Measurements from ENCODE around the gene FOXD2. TPM values are rescaled to one million over a fixed set of nuclear protein-coding genes. Genes with fewer than 3 reads are reported as not detected.
"Not testable (repeated sequence)": the region's sequence is repeated elsewhere in the genome, so short reads cannot be mapped to it uniquely, and the experiment has no call there.

FOXD2 gene
- polyA plus RNA-seq, 1 of the 3 experiments (the other 2 are of a cell fraction): not detected

GRCh38 chr1:47456250-47456649 is 18.4 kb downstream of the FOXD2 start:
- TF ChIP-seq NRF1 (IDR thresholded peaks at IDR 0.05; ENCODE audit: low read depth, low read length) (no peak), RXRA (IDR thresholded peaks at IDR 0.05; ENCODE audit: borderline replicate concordance, low read depth) (no peak)

GRCh38 chr1:47457547-47457946 is 19.7 kb downstream of the FOXD2 start:
- POLR2A ChIA-PET; H3K9ac ChIP-seq; H3K4me3 ChIP-seq (ENCODE audit: low read depth in 2 of 2, low read length in 1 of 2); H3K9me2 ChIP-seq; H2AFZ ChIP-seq (ENCODE audit: low read depth); H3F3A ChIP-seq (replicated peaks; ENCODE audit: insufficient read depth); H4K20me1 ChIP-seq (ENCODE audit: insufficient read depth); H3K4me1 ChIP-seq (ENCODE audit: control insufficient read depth in 1 of 2, insufficient read depth in 2 of 2, low read depth in 1 of 2, low read length in 1 of 2); H3K27ac ChIP-seq (ENCODE audit: low read depth in 2 of 2, low read length in 1 of 2); DNase-seq; H3K4me2 ChIP-seq; H3K79me2 ChIP-seq (ENCODE audit: insufficient read depth); H3K36me3 ChIP-seq (replicated peaks in 1 of 2; ENCODE audit: control insufficient read depth in 1 of 2, insufficient read depth in 2 of 2, low read length in 1 of 2); H3K9me3 ChIP-seq: not testable (repeated sequence)
- 69% methylated on average over 12 of the region's 16 CpGs for WGBS (ENCODE audit: low lambda C conversion rate)
- CTCF ChIA-PET: interaction anchor here (1.1 to 4.6 kb wide), 4 partner anchors 8 to 269 kb away, joined by 3 to 23 read pairs (median 4); partner anchors contain the start of gene FOXD2
- H3K27me3 ChIP-seq (ENCODE audit: insufficient read depth): peaks cover 15% of the 10 kb centered on the region

More at GRCh38 chr1:47456250-47456649, 18.4 kb downstream of the FOXD2 start:
- no peaks in the 10 kb centered on the region for H3K4me1 ChIP-seq (ENCODE audit: control insufficient read depth in 1 of 2, insufficient read depth in 2 of 2, low read depth in 1 of 2, low read length in 1 of 2)
- H3K9me2 ChIP-seq: no peaks in the 10 kb centered on the region
- no peak overlapping the region for H3K9ac ChIP-seq
- POLR2A ChIA-PET: no interaction called here
- no peak overlapping the region for H3K4me3 ChIP-seq (ENCODE audit: low read depth in 2 of 2, low read length in 1 of 2)
- no peaks in the 10 kb centered on the region for H3K36me3 ChIP-seq (replicated peaks in 1 of 2; ENCODE audit: control insufficient read depth in 1 of 2, insufficient read depth in 2 of 2, low read length in 1 of 2)
- H3K4me2 ChIP-seq: no peak overlapping the region
- H3K27me3 ChIP-seq (ENCODE audit: insufficient read depth): peaks cover 26% of the 10 kb centered on the region
- no peak overlapping the region for H2AFZ ChIP-seq (ENCODE audit: low read depth)
- no peaks in the 10 kb centered on the region for H4K20me1 ChIP-seq (ENCODE audit: insufficient read depth)
- DNase-seq: no peak
- H3F3A ChIP-seq (replicated peaks; ENCODE audit: insufficient read depth): no peaks in the 10 kb centered on the region
- no peak overlapping the region for H3K27ac ChIP-seq (ENCODE audit: low read depth in 2 of 2, low read length in 1 of 2)
- H3K9me3 ChIP-seq: no peaks in the 10 kb centered on the region
- H3K79me2 ChIP-seq (ENCODE audit: insufficient read depth): no peaks in the 10 kb centered on the region
- CTCF ChIA-PET: interaction anchor here (0.8 to 1.0 kb wide), 2 partner anchors 20 to 270 kb away, joined by 3 read pairs; no protein-coding TSS in a partner anchor
- 38% methylated on average over 4 of the region's 4 CpGs for WGBS (ENCODE audit: low lambda C conversion rate)

GRCh38 chr1:47459253-47459788 is 21.5 kb downstream of the FOXD2 start:
- no peaks in the 10 kb centered on the region for H4K20me1 ChIP-seq (ENCODE audit: insufficient read depth)
- no peaks in the 10 kb centered on the region for H3K36me3 ChIP-seq (replicated peaks in 1 of 2; ENCODE audit: control insufficient read depth in 1 of 2, insufficient read depth in 2 of 2, low read length in 1 of 2)
- peaks cover 15% of the 10 kb centered on the region for H3K27me3 ChIP-seq (ENCODE audit: insufficient read depth)
- CTCF ChIA-PET: interaction anchor here (0.8 to 4.6 kb wide), 8 partner anchors 9 to 267 kb away, joined by 3 to 23 read pairs (median 4); no protein-coding TSS in a partner anchor
- DNase-seq: no peak
- H3K9me2 ChIP-seq: no peaks in the 10 kb centered on the region
- no peaks in the 10 kb centered on the region for H3K9me3 ChIP-seq
- no peaks in the 10 kb centered on the region for H3K79me2 ChIP-seq (ENCODE audit: insufficient read depth)
- no peak overlapping the region for H3K27ac ChIP-seq (ENCODE audit: low read depth in 2 of 2, low read length in 1 of 2)
- H3K4me2 ChIP-seq: no peak overlapping the region
- H3K4me3 ChIP-seq (ENCODE audit: low read depth in 2 of 2, low read length in 1 of 2): no peak overlapping the region
- WGBS (ENCODE audit: low lambda C conversion rate): 28% methylated on average over 11 of the region's 11 CpGs
- TF ChIP-seq GABPA (IDR thresholded peaks at IDR 0.05; ENCODE audit: low read depth): no peak
- no peak for TF ChIP-seq YY1 (IDR thresholded peaks at IDR 0.05; ENCODE audit: low read depth)
- no peak for TF ChIP-seq EZH2phosphoT487 (IDR thresholded peaks at IDR 0.05; ENCODE audit: borderline replicate concordance, low read depth)
- no peak for TF ChIP-seq RXRA (IDR thresholded peaks at IDR 0.05; ENCODE audit: borderline replicate concordance, low read depth)
- H3F3A ChIP-seq (replicated peaks; ENCODE audit: insufficient read depth): no peaks in the 10 kb centered on the region
- no peak overlapping the region for H3K9ac ChIP-seq
- POLR2A ChIA-PET: no interaction called here
- H3K4me1 ChIP-seq (ENCODE audit: control insufficient read depth in 1 of 2, insufficient read depth in 2 of 2, low read depth in 1 of 2, low read length in 1 of 2): no peaks in the 10 kb centered on the region
- H2AFZ ChIP-seq (ENCODE audit: low read depth): no peak overlapping the region

- H3F3A ChIP-seq (replicated peaks; ENCODE audit: insufficient read depth): no peaks in the 10 kb centered on the region
- ChIA-PET POLR2A (no interaction called here), CTCF (interaction anchor here (0.8 to 4.6 kb wide), 7 partner anchors 10 to 266 kb away, joined by 3 to 23 read pairs (median 4); no protein-coding TSS in a partner anchor)
- H3K4me3 ChIP-seq (ENCODE audit: low read depth in 2 of 2, low read length in 1 of 2): no peak overlapping the region
- no peak overlapping the region for H3K9ac ChIP-seq
- TF ChIP-seq NFIC (IDR thresholded peaks at IDR 0.05; ENCODE audit: borderline replicate concordance) (no peak), IRF3 (IDR thresholded peaks at IDR 0.05; ENCODE audit: low read depth, low read length) (no peak), FOSL2 (IDR thresholded peaks at IDR 0.05; ENCODE audit: borderline replicate concordance, low read depth) (no peak), JUND (IDR thresholded peaks at IDR 0.05) (no peak), ELF1 (IDR thresholded peaks at IDR 0.05) (no peak)
- H2AFZ ChIP-seq (ENCODE audit: low read depth): no peak overlapping the region
- 8% methylated on average over 5 of the region's 5 CpGs for WGBS (ENCODE audit: low lambda C conversion rate)
- H4K20me1 ChIP-seq (ENCODE audit: insufficient read depth): no peaks in the 10 kb centered on the region
- no peak overlapping the region for H3K4me2 ChIP-seq
- H3K9me3 ChIP-seq: no peaks in the 10 kb centered on the region
- H3K9me2 ChIP-seq: no peaks in the 10 kb centered on the region
- H3K27me3 ChIP-seq (ENCODE audit: insufficient read depth): peaks cover 15% of the 10 kb centered on the region
- no peaks in the 10 kb centered on the region for H3K79me2 ChIP-seq (ENCODE audit: insufficient read depth)
- DNase-seq: no peak
- no peaks in the 10 kb centered on the region for H3K36me3 ChIP-seq (replicated peaks in 1 of 2; ENCODE audit: control insufficient read depth in 1 of 2, insufficient read depth in 2 of 2, low read length in 1 of 2)
- no peaks in the 10 kb centered on the region for H3K4me1 ChIP-seq (ENCODE audit: control insufficient read depth in 1 of 2, insufficient read depth in 2 of 2, low read depth in 1 of 2, low read length in 1 of 2)
- H3K27ac ChIP-seq (ENCODE audit: low read depth in 2 of 2, low read length in 1 of 2): no peak overlapping the region
These were observed 22.2 kb downstream of the FOXD2 start for GRCh38 chr1:47460040-47460439.
